H4 (cell line): Measurements from ENCODE around the gene ARHGEF16. TPM values are rescaled to one million over a fixed set of nuclear protein-coding genes. Genes with fewer than 3 reads are reported as not detected.

Experiments
- DNase-seq: peaks from one replicate; pipeline ENCODE4 v3.0.0-alpha.2; 2015; ENCODE audit warnings: low spot score
- total RNA-seq: library from RNA; depleted of rRNA; stranded (reverse); fragments of >200 nt; shearing (Covaris generic); gene quantifications from 2 replicates; pipeline ENCODE4 v1.2.3, GENCODE V29; 2014

The ARHGEF16 gene
- total RNA-seq, 1 experiment from 2014 or later, result 0.97 TPM

DNA sequence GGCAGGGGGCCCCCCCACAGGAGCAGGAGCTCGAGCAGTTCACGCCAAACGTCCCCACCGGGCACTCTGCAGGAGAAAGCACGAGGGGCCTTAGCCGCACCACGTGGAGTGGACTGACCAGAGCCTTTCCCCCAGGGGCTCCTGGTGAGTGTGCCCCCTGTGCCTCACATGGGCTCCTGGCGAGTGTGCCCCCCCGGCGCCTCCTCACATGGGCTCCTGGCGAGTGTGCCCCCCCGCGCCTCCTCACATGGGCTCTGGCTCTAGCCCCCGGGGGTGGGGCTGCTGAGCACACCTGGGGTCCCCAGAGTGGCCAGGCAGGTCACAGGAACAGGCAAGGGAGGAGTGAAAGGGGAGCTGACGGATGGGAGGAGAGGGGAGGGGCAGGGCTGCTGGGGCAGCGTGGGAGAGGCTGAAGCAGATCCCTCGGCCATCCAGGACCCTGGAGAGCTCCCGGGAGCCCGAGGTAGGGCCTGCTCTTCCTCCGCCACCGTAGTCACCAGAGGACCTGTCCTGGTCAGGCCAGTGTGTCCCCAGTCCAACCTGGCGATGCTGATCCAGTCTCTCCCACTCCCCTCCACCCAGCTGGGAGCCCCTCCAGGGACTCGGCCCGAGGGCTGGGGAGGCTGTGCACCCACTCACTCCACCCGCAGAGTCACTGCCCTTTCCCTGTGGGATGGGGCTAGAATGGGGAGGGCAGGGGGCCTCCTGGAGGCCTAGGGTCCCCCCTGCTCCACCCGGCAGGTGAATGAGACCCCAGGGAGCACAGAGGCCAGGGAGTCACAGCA, 47.6 kb downstream of the ARHGEF16 start:
- DNase-seq, result peak; percentile 76

GRCh38 chr1:3502641-3503524, 48.4 kb downstream of the ARHGEF16 start:
- DNase-seq, result no peak

DNA sequence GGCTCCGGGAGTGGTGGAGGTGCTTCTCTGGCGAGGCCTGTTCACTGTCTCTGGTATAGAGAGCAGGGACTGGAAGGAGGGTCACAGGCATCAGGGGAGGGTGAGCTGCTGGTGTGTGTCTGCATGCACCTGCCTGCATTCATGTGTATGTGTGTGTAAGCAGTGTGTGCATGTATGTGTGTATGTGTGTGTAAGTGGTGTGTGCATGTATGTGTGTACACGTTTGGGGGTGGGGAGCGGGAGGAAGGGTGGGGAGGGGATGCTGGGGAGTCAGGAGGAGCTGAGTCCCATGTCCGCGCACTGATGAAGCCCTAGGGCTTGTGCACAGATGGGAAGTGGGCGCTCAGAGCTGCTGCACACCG, 49.0 kb downstream of the ARHGEF16 start:
- no peak for DNase-seq

GRCh38 chr1:3504151-3504821, 49.8 kb downstream of the ARHGEF16 start:
- peak; percentile 70 for DNase-seq

GRCh38 chr1:3504822-3505153, 50.3 kb downstream of the ARHGEF16 start:
- no peak for DNase-seq

DNA sequence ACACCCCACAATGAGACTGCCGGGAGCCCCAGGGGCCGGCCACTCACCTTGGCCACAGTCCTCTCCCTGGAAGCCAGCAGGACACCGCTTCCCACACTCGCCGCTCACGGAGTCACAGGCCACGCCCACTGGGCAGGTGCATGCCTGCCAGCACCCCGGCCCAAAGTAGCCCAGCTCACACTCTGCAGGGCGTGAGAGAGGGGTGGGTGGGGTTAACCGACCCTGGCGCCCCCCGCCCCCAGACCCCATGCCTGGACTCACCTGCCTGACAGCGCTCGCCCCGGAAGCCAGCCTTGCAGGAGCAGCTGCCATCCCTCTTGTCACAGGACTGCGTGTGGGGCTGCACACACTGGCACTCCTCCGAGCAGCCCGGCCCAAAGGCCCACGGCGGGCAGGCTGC, 50.7 kb downstream of the ARHGEF16 start:
- no peak for DNase-seq

DNA sequence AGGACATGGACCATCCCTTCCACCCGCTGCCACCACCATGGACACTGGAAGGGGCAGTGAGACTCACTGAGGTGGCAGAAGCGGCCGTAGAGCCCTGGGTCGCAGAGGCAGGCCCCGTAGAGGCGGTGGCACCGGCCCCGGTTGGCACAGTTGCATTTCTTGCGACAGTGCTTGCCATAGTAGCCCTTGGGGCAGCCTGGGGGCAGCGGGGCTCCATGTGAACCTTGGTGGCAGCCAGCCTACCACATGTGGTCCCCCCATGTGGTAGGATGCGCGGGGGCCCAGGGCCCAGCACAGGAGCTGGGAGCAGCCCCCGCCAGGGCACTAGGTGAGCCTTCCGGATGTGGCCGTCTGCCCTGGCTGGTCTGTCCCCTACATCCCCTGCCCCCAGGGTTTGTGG, 51.6 kb downstream of the ARHGEF16 start:
- no peak for DNase-seq

DNA sequence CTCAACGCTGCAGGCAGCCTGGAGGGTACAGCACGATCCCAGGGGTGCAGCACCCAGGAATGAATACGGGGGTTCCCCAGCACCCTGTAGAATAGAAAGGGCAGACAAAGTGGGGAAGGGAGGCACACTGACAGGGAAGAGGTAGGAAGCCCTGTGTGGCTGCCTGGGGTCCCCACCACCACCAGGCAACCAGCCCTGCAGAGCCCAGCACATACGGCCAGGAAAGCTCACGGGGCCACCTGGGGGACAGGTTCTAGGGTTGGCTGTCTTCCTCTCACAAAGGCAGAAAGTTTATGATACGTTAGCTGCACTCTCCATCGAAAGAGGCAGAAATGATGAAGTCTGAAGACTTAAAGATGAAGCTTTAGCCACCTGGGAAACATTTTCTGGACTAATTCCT, 52.5 kb downstream of the ARHGEF16 start:
- DNase-seq, result no peak

- no peak for DNase-seq
Observed at GRCh38 chr1:3507636-3508275, 53.3 kb downstream of the ARHGEF16 start.

- DNase-seq, result no peak
Observed at GRCh38 chr1:3508757-3509415, 54.4 kb downstream of the ARHGEF16 start.

DNA sequence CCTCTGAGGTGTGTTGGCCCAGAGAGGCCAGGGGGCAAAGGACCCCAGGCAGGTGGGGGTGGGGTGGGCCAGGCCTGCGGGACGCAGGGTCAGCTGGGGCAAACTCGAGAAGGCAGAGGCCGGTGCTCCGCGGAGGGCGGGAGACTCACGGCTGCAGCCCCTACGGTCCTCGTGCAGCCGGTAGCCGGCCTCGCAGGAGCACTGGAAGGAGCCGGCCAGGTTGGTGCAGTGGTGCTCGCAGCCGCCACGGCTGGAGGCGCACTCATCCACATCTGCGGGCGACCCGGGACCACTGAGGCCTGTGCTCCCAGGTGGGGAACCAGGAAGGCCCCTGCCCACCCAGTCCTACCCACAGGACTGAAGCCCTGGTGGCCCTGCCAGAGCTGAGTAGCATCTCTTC, 55.3 kb downstream of the ARHGEF16 start:
- DNase-seq, result no peak

- DNase-seq, result no peak
Observed at GRCh38 chr1:3510136-3510955, 55.9 kb downstream of the ARHGEF16 start.

- DNase-seq, result no peak
Observed at GRCh38 chr1:3510956-3511250, 56.4 kb downstream of the ARHGEF16 start.

DNA sequence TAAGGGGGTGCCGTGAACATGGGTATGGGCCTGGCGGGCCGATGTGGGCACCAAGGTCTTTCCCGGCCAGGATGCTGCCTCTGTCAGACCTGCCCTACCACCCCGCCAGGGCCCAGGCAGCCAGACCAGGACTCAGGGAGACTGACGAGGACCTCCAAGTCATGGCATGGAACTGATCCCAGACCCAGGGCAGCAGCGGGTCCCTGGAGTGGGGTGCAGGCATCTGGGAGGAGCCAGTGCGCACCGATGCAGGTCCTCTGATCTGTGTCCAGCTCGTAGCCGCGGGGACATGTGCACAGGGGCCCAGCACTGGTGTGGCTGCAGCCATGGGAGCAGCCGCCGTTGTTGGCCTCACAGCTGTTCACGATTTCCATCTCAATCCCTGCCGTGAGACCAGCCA, 56.8 kb downstream of the ARHGEF16 start:
- no peak for DNase-seq

GRCh38 chr1:3511856-3512255, 57.4 kb downstream of the ARHGEF16 start:
- no peak for DNase-seq

DNA sequence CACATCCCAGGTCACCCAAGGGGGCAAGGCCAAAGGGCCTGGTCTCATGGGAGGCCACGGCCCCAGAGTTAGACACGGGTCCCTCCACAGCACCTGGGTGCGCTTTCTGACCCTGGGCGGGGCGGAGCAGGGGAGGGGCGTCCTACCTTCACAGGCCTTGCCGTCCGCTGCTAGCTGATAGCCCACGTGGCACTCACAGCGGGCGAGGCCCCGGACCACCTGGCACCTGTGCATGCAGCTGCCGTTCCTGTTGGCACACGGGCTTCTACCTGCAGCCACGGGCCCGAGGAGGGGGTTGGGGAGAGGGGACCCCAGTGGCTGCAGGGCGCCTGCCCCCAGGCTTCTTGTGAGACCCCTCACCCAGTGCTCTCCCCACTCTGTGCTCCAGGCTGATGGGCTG, 59.9 kb downstream of the ARHGEF16 start:
- no peak for DNase-seq

DNA sequence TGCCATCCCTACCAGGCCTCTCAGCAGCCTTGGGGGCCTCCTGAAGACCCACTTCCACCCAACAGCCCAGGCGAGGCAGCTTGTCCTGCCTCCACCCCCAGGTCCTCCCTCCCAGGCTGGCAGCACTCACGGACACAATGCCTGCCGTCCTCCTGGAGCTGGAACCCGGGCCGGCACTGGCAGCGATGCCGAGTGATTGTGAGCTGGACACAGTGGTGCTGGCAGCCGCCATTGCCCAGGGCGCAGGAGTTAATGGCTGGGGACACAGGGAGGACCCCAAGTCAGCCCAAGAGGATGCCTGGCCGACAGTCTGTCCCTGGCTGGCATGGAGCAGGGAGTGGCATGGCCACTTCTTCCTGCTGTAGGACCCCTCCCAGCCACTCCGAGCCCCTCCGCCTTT, 60.8 kb downstream of the ARHGEF16 start:
- DNase-seq, result no peak

- DNase-seq, result peak; percentile 82
Observed at GRCh38 chr1:3515774-3516480, 61.5 kb downstream of the ARHGEF16 start.

- no peak for DNase-seq
Observed at GRCh38 chr1:3516481-3516869, 62.0 kb downstream of the ARHGEF16 start.
